Effector CD8-positive, alpha-beta T cell (primary cell): ENCODE results near the gene SIGLEC12.
"Not testable (repeated sequence)": the region's sequence is repeated elsewhere in the genome, so short reads cannot be mapped to it uniquely, and the experiment has no call there.

Source experiments
- DNase-seq: peaks from one replicate; lab custom pipeline; 2025; lab: John Stamatoyannopoulos, UW

SIGLEC12 gene

GRCh38 chr19:51458899-51459505 lies 42.6 kb downstream of the SIGLEC12 start:
- no peak for DNase-seq

- DNase-seq = no peak
Measured at GRCh38 chr19:51458051-51458645, 43.5 kb downstream of the SIGLEC12 start, which contains the start of gene SIGLEC8. Gene SIGLEC8 (minus strand): TSS chr19:51458454. CDS start chr19:51458387, 67 bp downstream.

GRCh38 chr19:51457351-51458013 lies 44.1 kb downstream of the SIGLEC12 start:
- no peak for DNase-seq

- no peak for DNase-seq
Measured at GRCh38 chr19:51456541-51457290, 44.9 kb downstream of the SIGLEC12 start.

- DNase-seq = no peak
Measured at GRCh38 chr19:51450730-51451307, 50.8 kb downstream of the SIGLEC12 start.

- DNase-seq = no peak
Measured at GRCh38 chr19:51448411-51449016, 53.1 kb downstream of the SIGLEC12 start.

- no peak for DNase-seq
Measured at GRCh38 chr19:51448011-51448410, 53.6 kb downstream of the SIGLEC12 start.

GRCh38 chr19:51447510-51447909 lies 54.1 kb downstream of the SIGLEC12 start:
- not testable (repeated sequence) for DNase-seq

- DNase-seq = peak; percentile 62
Measured at GRCh38 chr19:51441410-51442390, 59.9 kb downstream of the SIGLEC12 start.
